Smooth muscle cell (in vitro differentiated cells): ENCODE measurements around the gene RRP36. TPM values are rescaled to one million over a fixed set of nuclear protein-coding genes. Genes with fewer than 3 reads are reported as not detected.
"Not testable (repeated sequence)": the region's sequence is repeated elsewhere in the genome, so short reads cannot be mapped to it uniquely, and the experiment has no call there.

Experiments used
- DNase-seq: peaks from one replicate; lab custom pipeline; 2025; ENCODE audit not compliant: unreplicated experiment; lab: John Stamatoyannopoulos, UW
- H2AFZ ChIP-seq: fragments of 200-600 bp; sonication (generic); 2 replicates; pipeline ENCODE4 v1.6.0; 2016; ENCODE audit warnings: antibody characterized with exemption, low read depth, mild to moderate bottlenecking
- H3F3A ChIP-seq: fragments of 200-600 bp; sonication (generic); 2 replicates; pipeline ENCODE4 v1.6.0; 2017; ENCODE audit warnings: antibody characterized with exemption, low read depth
- H3K27ac ChIP-seq: fragments of 200-600 bp; sonication (generic); 2 replicates; pipeline ENCODE4 v1.5.1; 2016; ENCODE audit warnings: low read depth, mild to moderate bottlenecking
- H3K27me3 ChIP-seq: fragments of 200-600 bp; sonication (generic); 2 replicates; pipeline ENCODE4 v1.6.1; 2016; ENCODE audit warnings: low read depth, mild to moderate bottlenecking
- H3K36me3 ChIP-seq: fragments of 200-600 bp; sonication (generic); 2 replicates; pipeline ENCODE4 v1.5.1; 2016; ENCODE audit warnings: low read depth
- H3K4me1 ChIP-seq: fragments of 200-600 bp; sonication (generic); 2 replicates; pipeline ENCODE4 v1.5.1; 2016; ENCODE audit warnings: low read depth
- H3K4me2 ChIP-seq: fragments of 200-600 bp; sonication (generic); 2 replicates; pipeline ENCODE4 v1.6.0; 2016; ENCODE audit warnings: mild to moderate bottlenecking
- H3K4me3 ChIP-seq: fragments of 200-600 bp; sonication (generic); 2 replicates; pipeline ENCODE4 v1.5.1; 2016; ENCODE audit warnings: mild to moderate bottlenecking
- H3K79me2 ChIP-seq: fragments of 200-600 bp; sonication (generic); 2 replicates; pipeline ENCODE4 v1.6.0; 2016; ENCODE audit warnings: low read depth, mild to moderate bottlenecking
- H3K9ac ChIP-seq: fragments of 200-600 bp; sonication (generic); 2 replicates; pipeline ENCODE4 v1.6.0; 2016; ENCODE audit warnings: low read depth
- H3K9me3 ChIP-seq: fragments of 200-600 bp; sonication (generic); replicated peaks from 2 replicates; pipeline ENCODE4 v1.5.1; 2016; ENCODE audit warnings: low read depth
- H4K20me1 ChIP-seq: fragments of 200-600 bp; sonication (generic); 2 replicates; pipeline ENCODE4 v1.6.0; 2016; ENCODE audit warnings: low read depth
- WGBS: methylation state at CpG from one replicate; pipeline ENCODE4 v1.1.7; 2016; ENCODE audit warnings: low lambda C conversion rate; 5-methylcytosine and 5-hydroxymethylcytosine counted together
- polyA plus RNA-seq: library from polyadenylated mRNA; unstranded; fragments of >200 nt; fragmentation: Nextera tagmentation; extraction: Ambion mirVana; gene quantifications from 2 replicates; pipeline ENCODE4 v1.2.1, GENCODE V29; 2016
- total RNA-seq: library from RNA; depleted of rRNA; stranded (reverse); fragments of >200 nt; gene quantifications from 2 replicates; pipeline ENCODE4 v1.2.3, GENCODE V29; 2014
- TF ChIP-seq, protein P1 (sequence below): fragments of 200-600 bp; sonication (generic); IDR thresholded peaks from 2 replicates; pipeline ENCODE4 v1.5.1; 2017; ENCODE audit warnings: borderline replicate concordance, mild to moderate bottlenecking, antibody characterized with exemption; ENCODE audit not compliant: insufficient read depth, poor library complexity, severe bottlenecking

Gene RRP36
- total and polyA plus RNA-seq, 2 experiments from 2014 or later = 64.8 to 72.7 TPM

DNA sequence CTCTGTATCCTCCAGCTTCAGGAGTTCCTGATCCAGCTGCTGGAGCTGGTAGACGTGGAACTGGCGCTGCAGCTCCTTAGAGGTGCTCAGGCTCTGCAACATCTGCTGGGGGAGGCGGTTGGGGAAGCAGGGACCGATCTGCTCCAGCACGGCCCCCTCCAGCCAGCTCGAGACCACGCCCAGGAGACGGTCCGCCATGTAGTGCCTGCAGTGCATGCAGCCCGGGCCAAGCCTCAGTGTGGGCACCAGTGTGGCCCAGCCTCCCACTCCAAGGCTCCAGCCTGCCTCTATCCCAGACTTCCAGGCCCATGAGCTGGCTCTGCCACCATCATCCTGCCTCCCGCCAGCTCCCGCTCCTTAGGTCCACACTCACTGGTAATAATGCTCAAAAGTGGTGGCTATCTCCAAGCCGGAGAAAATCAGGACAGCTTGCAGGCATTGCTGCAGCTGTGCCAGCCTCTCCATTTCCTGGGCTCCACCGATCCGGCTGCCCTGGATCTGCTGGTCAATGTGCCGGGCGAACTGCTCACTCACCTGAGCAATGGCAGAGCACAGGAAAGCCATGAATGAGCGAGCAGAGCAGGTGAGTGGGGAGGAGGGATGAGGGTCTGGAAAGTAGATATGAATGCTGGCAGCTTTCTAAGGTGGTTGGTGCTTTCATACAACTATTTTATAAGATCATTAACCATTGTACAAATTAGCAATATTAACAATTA lies 19.3 kb downstream of the RRP36 start:
- H3K27me3 ChIP-seq = no peaks in the 10 kb centered on the region
- H3K4me3 ChIP-seq = no peak overlapping the region
- H3K36me3 ChIP-seq = no peaks in the 10 kb centered on the region
- TF ChIP-seq, protein P1, sequence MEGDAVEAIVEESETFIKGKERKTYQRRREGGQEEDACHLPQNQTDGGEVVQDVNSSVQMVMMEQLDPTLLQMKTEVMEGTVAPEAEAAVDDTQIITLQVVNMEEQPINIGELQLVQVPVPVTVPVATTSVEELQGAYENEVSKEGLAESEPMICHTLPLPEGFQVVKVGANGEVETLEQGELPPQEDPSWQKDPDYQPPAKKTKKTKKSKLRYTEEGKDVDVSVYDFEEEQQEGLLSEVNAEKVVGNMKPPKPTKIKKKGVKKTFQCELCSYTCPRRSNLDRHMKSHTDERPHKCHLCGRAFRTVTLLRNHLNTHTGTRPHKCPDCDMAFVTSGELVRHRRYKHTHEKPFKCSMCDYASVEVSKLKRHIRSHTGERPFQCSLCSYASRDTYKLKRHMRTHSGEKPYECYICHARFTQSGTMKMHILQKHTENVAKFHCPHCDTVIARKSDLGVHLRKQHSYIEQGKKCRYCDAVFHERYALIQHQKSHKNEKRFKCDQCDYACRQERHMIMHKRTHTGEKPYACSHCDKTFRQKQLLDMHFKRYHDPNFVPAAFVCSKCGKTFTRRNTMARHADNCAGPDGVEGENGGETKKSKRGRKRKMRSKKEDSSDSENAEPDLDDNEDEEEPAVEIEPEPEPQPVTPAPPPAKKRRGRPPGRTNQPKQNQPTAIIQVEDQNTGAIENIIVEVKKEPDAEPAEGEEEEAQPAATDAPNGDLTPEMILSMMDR = no peak
- no peak overlapping the region for H3K27ac ChIP-seq
- no peaks in the 10 kb centered on the region for H3K4me1 ChIP-seq
- no peaks in the 10 kb centered on the region for H3K79me2 ChIP-seq
- H3F3A ChIP-seq = peaks cover 11% of the 10 kb centered on the region
- H2AFZ ChIP-seq = no peak overlapping the region
- WGBS = 94% methylated on average over 18 of the region's 18 CpGs
- H3K9ac ChIP-seq = no peak overlapping the region
- no peak overlapping the region for H3K4me2 ChIP-seq
- no peak for DNase-seq
- no peaks in the 10 kb centered on the region for H3K9me3 ChIP-seq
- H4K20me1 ChIP-seq = peaks cover 2% of the 10 kb centered on the region

DNA sequence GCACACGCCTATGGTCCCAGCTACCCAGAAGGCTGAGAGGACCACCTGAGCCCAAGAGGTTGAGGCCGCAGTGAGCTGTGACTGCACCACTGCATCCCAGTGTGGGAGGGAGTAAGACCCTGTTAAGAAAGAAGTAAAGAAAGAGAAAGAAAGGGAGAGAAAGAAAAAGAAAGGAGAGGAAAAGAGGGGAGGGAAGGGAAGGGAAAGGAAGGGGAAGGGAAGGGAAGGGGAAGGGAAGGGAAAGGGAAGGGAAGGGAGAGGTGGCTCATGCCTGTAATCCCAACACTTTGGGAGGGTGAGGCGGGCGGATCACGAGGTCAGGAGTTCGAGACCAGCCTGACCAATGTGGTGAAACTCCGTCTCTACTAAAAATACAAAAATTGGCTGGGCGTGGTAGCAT lies 20.1 kb downstream of the RRP36 start:
- H3K36me3 ChIP-seq, H4K20me1 ChIP-seq, H2AFZ ChIP-seq, H3K9me3 ChIP-seq, H3K4me3 ChIP-seq, H3K79me2 ChIP-seq, DNase-seq, H3K4me2 ChIP-seq, H3K9ac ChIP-seq, H3K27ac ChIP-seq, H3K27me3 ChIP-seq, H3F3A ChIP-seq, H3K4me1 ChIP-seq: not testable (repeated sequence)
- 94% methylated on average over 8 of the region's 8 CpGs for WGBS

DNA sequence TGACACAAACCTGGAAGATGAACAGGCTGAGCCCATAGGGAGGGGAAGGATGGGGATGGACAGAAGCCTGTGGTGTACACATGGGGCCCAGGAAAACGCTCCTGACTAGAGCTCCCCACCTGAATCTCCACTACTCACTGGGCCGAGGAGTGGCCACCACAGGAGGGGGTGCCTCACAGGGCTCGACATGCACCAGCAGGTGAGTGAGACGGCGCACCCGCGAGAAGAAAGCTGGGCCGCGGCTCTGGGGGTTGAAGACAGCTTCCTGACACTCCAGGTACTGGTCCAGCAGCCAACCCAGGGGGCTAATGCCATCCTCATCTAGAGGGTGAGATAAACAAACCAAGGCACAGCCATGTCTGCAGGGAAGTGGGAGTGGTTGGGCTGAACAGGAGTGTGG lies 21.9 kb downstream of the RRP36 start:
- Histone ChIP-seq H3K79me2 (no peaks in the 10 kb centered on the region), H3K4me1 (no peaks in the 10 kb centered on the region), H4K20me1 (no peaks in the 10 kb centered on the region), H3K9me3 (no peaks in the 10 kb centered on the region), H3K4me3 (no peak overlapping the region), H3K9ac (no peak overlapping the region), H3F3A (peaks cover 3% of the 10 kb centered on the region), H3K4me2 (no peak overlapping the region), H3K36me3 (no peaks in the 10 kb centered on the region), H2AFZ (no peak overlapping the region), H3K27me3 (no peaks in the 10 kb centered on the region), H3K27ac (no peak overlapping the region)
- TF ChIP-seq, protein P1 = no peak
- 96% methylated on average over 9 of the region's 9 CpGs for WGBS
- no peak for DNase-seq

DNA sequence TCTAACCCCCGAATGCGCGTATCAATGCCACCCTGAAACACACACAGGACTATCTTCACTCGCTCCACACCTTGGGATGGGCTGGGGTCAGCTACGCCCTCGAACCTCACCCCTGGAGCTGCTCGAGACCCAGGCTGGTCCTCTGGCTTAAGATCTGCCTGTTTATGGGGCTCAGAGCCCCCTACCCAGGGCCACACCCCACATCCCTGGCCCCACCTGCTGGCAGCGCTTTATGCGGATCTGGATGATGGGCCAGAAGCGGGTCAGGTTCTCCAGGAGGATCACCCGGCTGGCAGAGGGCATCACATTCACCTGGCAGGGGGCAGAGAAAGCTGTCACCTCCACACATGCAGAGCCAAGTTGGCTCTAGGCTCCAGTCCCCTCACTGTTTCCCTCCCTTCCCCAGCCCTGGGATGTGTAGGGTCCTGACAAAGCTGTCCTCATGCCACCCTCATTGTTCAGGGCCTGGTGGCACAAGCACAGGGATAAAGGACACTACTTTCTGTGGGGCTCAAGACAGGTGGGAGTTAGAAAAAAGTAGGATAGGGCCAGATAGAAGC lies 24.0 kb downstream of the RRP36 start:
- Histone ChIP-seq H3K4me3 (no peak overlapping the region), H3K9me3 (no peaks in the 10 kb centered on the region), H3K27me3 (no peaks in the 10 kb centered on the region), H3K9ac (no peak overlapping the region), H3K27ac (no peak overlapping the region), H3K79me2 (peaks cover 6% of the 10 kb centered on the region), H3K4me1 (no peaks in the 10 kb centered on the region), H3K36me3 (no peaks in the 10 kb centered on the region), H2AFZ (no peak overlapping the region), H4K20me1 (no peaks in the 10 kb centered on the region), H3K4me2 (no peak overlapping the region), H3F3A (peaks cover 3% of the 10 kb centered on the region)
- WGBS = 99% methylated on average over 9 of the region's 11 CpGs
- TF ChIP-seq, protein P1 = no peak
- DNase-seq = no peak
